Gastrocnemius medialis (tissue), 4 donors: Measurements from ENCODE around the gene EIF4EBP2.

Experiments
- CTCF ChIP-seq, 5 experiments: fragments of 450-650 bp in 3 of 5; fragments of 200-600 bp in 2 of 5; sonication (generic) in 2 of 5; IDR thresholded peaks in 4 of 5; conservative IDR thresholded peaks in 1 of 5; 1 replicate in 4 of 5; 2 replicates in 1 of 5; pipeline ENCODE4 v1.5.1; 2016 to 2019; ENCODE audit warnings: antibody characterized with exemption in 5 of 5, mild to moderate bottlenecking in 3 of 5, moderate library complexity in 3 of 5
- POLR2A ChIP-seq, 2 donors: fragments of 450-650 bp; IDR thresholded peaks; one replicate each; pipeline ENCODE4 v1.6.1; 2017; ENCODE audit warnings: antibody characterized with exemption in 2 of 2, mild to moderate bottlenecking in 2 of 2, moderate library complexity in 2 of 2

- no peak for TF ChIP-seq CTCF (IDR thresholded peaks at IDR 0.05 in 4 of 5, conservative IDR thresholded peaks at IDR 0.05 in 1 of 5)
- no peak for TF ChIP-seq POLR2A (IDR thresholded peaks at IDR 0.05)
Measured at GRCh38 chr10:70459061-70459773, 55.3 kb downstream of the EIF4EBP2 start.
